Fibroblast of lung (primary cell): ENCODE results near the gene PCSK5. TPM values are rescaled to one million over a fixed set of nuclear protein-coding genes. Genes with fewer than 3 reads are reported as not detected.

ENCODE experiments used
- DNase-seq, 2 donors: peaks; one replicate each; pipeline versions ENCODE4 v3.0.0 to v3.0.0-alpha.2; 2010; ENCODE audit warnings: low read depth in 2 of 2
- H2AFZ ChIP-seq: 2 replicates; pipeline ENCODE4 v1.5.1; 2012; ENCODE audit warnings: low read length, control low read depth, inconsistent platforms
- H3K27ac ChIP-seq: 2 replicates; pipeline ENCODE4 v1.5.1; 2011; ENCODE audit warnings: low read length, control low read depth; ENCODE audit not compliant: insufficient read depth
- H3K27me3 ChIP-seq: 2 replicates; pipeline ENCODE4 v1.5.1; 2011; ENCODE audit warnings: mild to moderate bottlenecking, low read length; ENCODE audit not compliant: control insufficient read depth, insufficient read depth
- H3K36me3 ChIP-seq: 2 replicates; pipeline ENCODE4 v1.5.1; 2011; ENCODE audit warnings: low read length; ENCODE audit not compliant: control insufficient read depth, insufficient read depth
- H3K4me1 ChIP-seq: 2 replicates; pipeline ENCODE4 v1.5.1; 2011; ENCODE audit warnings: low read length; ENCODE audit not compliant: control insufficient read depth, insufficient read depth; ENCODE audit errors: extremely low read depth
- H3K4me2 ChIP-seq: 2 replicates; pipeline ENCODE4 v1.5.1; 2011; ENCODE audit warnings: low read length, control low read depth; ENCODE audit not compliant: insufficient read depth; ENCODE audit errors: extremely low read depth
- H3K4me3 ChIP-seq, 4 experiments: fragments of 200-600 bp in 1 of 4; sonication (generic) in 1 of 4; replicated peaks in 1 of 4; 2 replicates each; pipeline ENCODE4 v1.5.1; 2011 to 2016; ENCODE audit warnings: low read length in 4 of 4, low read depth in 3 of 4, mild to moderate bottlenecking in 3 of 4, control low read depth in 2 of 4, inconsistent platforms in 1 of 4, mixed read lengths in 1 of 4; ENCODE audit not compliant: insufficient read depth in 1 of 4; ENCODE audit errors: control extremely low read depth in 1 of 4
- H3K79me2 ChIP-seq: 2 replicates; pipeline ENCODE4 v1.5.1; 2012; ENCODE audit warnings: mild to moderate bottlenecking, low read length, inconsistent platforms; ENCODE audit not compliant: control insufficient read depth, insufficient read depth
- H3K9ac ChIP-seq: 2 replicates; pipeline ENCODE4 v1.5.1; 2011; ENCODE audit warnings: mild to moderate bottlenecking, low read length, control low read depth; ENCODE audit not compliant: insufficient read depth
- H3K9me3 ChIP-seq: 2 replicates; pipeline ENCODE4 v1.5.1; 2012; ENCODE audit warnings: low read depth, low read length; ENCODE audit not compliant: control insufficient read depth, insufficient read depth
- H4K20me1 ChIP-seq: 2 replicates; pipeline ENCODE4 v1.5.1; 2011; ENCODE audit warnings: low read length; ENCODE audit not compliant: control insufficient read depth, insufficient read depth; ENCODE audit errors: extremely low read depth
- CTCF ChIP-seq, 2 donors: IDR thresholded peaks in 1 of 2; conservative IDR thresholded peaks in 1 of 2; 1 replicate in 1 of 2; 2 replicates in 1 of 2; pipeline ENCODE4 v1.5.1; 2011 to 2012; ENCODE audit warnings: low read length in 2 of 2, control low read depth in 1 of 2, inconsistent platforms in 1 of 2, low read depth in 1 of 2, mild to moderate bottlenecking in 1 of 2
- EZH2 ChIP-seq: IDR thresholded peaks from 2 replicates; pipeline ENCODE4 v1.5.1; 2012; ENCODE audit warnings: low read length, control low read depth, mild to moderate bottlenecking; ENCODE audit errors: missing control alignments
- polyA plus RNA-seq, 2 donors: library from polyadenylated mRNA; depleted of rRNA in 1 of 2; stranded (reverse) in 1 of 2; unstranded in 1 of 2; fragments of >200 nt; gene quantifications; 2 replicates each; pipeline ENCODE4 v1.2.1, GENCODE V29; 2011 to 2012; ENCODE audit warnings: missing spikeins in 1 of 2
- total RNA-seq: library from RNA; depleted of rRNA; stranded (reverse); fragments of >200 nt; gene quantifications from 2 replicates; pipeline ENCODE4 v1.2.1, GENCODE V29; 2014

Gene PCSK5
- total and polyA plus RNA-seq, 2 donors (not counting 1 experiment from before 2014, with no cell fraction given), result 3.1 to 4.8 TPM

GRCh38 chr9:75927356-75927755 is 36.9 kb downstream of the PCSK5 start:
- H3K27me3 ChIP-seq, result no peaks in the 10 kb centered on the region
- DNase-seq, result no peak
- no peak overlapping the region for H3K9ac ChIP-seq
- no peaks in the 10 kb centered on the region for H3K79me2 ChIP-seq
- no peaks in the 10 kb centered on the region for H3K9me3 ChIP-seq
- no peak overlapping the region for H3K27ac ChIP-seq
- no peak overlapping the region for H3K4me2 ChIP-seq
- no peaks in the 10 kb centered on the region for H3K36me3 ChIP-seq
- no peaks in the 10 kb centered on the region for H3K4me1 ChIP-seq
- H4K20me1 ChIP-seq, result peaks cover 3% of the 10 kb centered on the region
- TF ChIP-seq CTCF (conservative IDR thresholded peaks at IDR 0.05 in 1 of 2, IDR thresholded peaks at IDR 0.05 in 1 of 2; ENCODE audit: low read depth in 1 of 2, low read length in 2 of 2), result no peak
- TF ChIP-seq EZH2, result no peak
- no peak overlapping the region for H2AFZ ChIP-seq
- no peak overlapping the region for H3K4me3 ChIP-seq

- Histone ChIP-seq H3K79me2 (no peaks in the 10 kb centered on the region), H2AFZ (no peak overlapping the region), H3K4me2 (no peak overlapping the region), H3K4me3 (no peak overlapping the region), H3K4me1 (no peaks in the 10 kb centered on the region), H3K27me3 (no peaks in the 10 kb centered on the region), H3K9ac (no peak overlapping the region), H4K20me1 (peaks cover 3% of the 10 kb centered on the region), H3K27ac (no peak overlapping the region), H3K9me3 (no peaks in the 10 kb centered on the region), H3K36me3 (no peaks in the 10 kb centered on the region)
- TF ChIP-seq CTCF (conservative IDR thresholded peaks at IDR 0.05 in 1 of 2, IDR thresholded peaks at IDR 0.05 in 1 of 2; ENCODE audit: low read depth in 1 of 2, low read length in 2 of 2) (no peak), EZH2 (no peak)
- peak in 1 of 2 donors; percentile 25 for DNase-seq
Observed at GRCh38 chr9:75930190-75930589, 39.7 kb downstream of the PCSK5 start.

GRCh38 chr9:75930730-75931321 is 40.4 kb downstream of the PCSK5 start:
- Histone ChIP-seq H3K27me3 (no peaks in the 10 kb centered on the region), H3K79me2 (no peaks in the 10 kb centered on the region), H2AFZ (no peak overlapping the region), H3K36me3 (no peaks in the 10 kb centered on the region), H3K4me1 (no peaks in the 10 kb centered on the region), H3K9me3 (no peaks in the 10 kb centered on the region), H3K27ac (no peak overlapping the region), H3K4me3 (no peak overlapping the region), H4K20me1 (peaks cover 3% of the 10 kb centered on the region), H3K4me2 (no peak overlapping the region), H3K9ac (no peak overlapping the region)
- peak in 1 of 2 donors; percentile 36 for DNase-seq
- TF ChIP-seq CTCF (conservative IDR thresholded peaks at IDR 0.05 in 1 of 2, IDR thresholded peaks at IDR 0.05 in 1 of 2; ENCODE audit: low read depth in 1 of 2, low read length in 2 of 2), result no peak
- no peak for TF ChIP-seq EZH2
